ENCODE results near the gene SLC35F1. TPM values are rescaled to one million over a fixed set of nuclear protein-coding genes. Genes with fewer than 3 reads are reported as not detected.

Gene SLC35F1
- total and polyA plus RNA-seq, 7 donors = 0.04 to 0.32 (median 0.14) TPM; not detected in 1

- WGBS, 3 donors = 48 to 58% (median 50%) methylated on average over 4 of the region's 4 CpGs
- DNase-seq (no peak), ATAC-seq (no peak)
- no peaks in the 10 kb centered on the region for H3K36me3 ChIP-seq (ENCODE audit: insufficient read depth in 1 of 2, low read depth in 1 of 2)
- H3K4me1 ChIP-seq = no peaks in the 10 kb centered on the region
- intact Hi-C loops (cut with DNase I) = no loop called here
- no peaks in the 10 kb centered on the region for H3K9me3 ChIP-seq
- H3K27me3 ChIP-seq (ENCODE audit: insufficient read depth in 3 of 3, low read length in 2 of 3) = no peaks in the 10 kb centered on the region
- no peak overlapping the region for H3K27ac ChIP-seq
- TF ChIP-seq CTCF (IDR thresholded peaks at IDR 0.05) = no peak
- H3K4me3 ChIP-seq = no peak overlapping the region
Observed at GRCh38 chr6:117986396-117986795, 79.3 kb downstream of the SLC35F1 start.

GRCh38 chr6:117989086-117989485 is 82.0 kb downstream of the SLC35F1 start:
- DNase-seq = no peak
- Histone ChIP-seq H3K4me1 (no peaks in the 10 kb centered on the region), H3K36me3 (ENCODE audit: insufficient read depth in 1 of 2, low read depth in 1 of 2) (no peaks in the 10 kb centered on the region), H3K27ac (no peak overlapping the region), H3K4me3 (no peak overlapping the region), H3K9me3 (no peaks in the 10 kb centered on the region), H3K27me3 (ENCODE audit: insufficient read depth in 3 of 3, low read length in 2 of 3) (no peaks in the 10 kb centered on the region)
- 66 to 75% (median 72%) methylated on average over 3 of the region's 3 CpGs for WGBS, 3 donors
- ATAC-seq = no peak
- TF ChIP-seq CTCF (IDR thresholded peaks at IDR 0.05) = no peak
- intact Hi-C loops (cut with DNase I) = no loop called here

GRCh38 chr6:117990151-117990550 is 83.1 kb downstream of the SLC35F1 start:
- no peak overlapping the region for H3K27ac ChIP-seq
- WGBS, 3 donors = 43 to 47% (median 46%) methylated on average over 1 of the region's 1 CpG
- no peak for TF ChIP-seq CTCF (IDR thresholded peaks at IDR 0.05)
- DNase-seq (no peak), ATAC-seq (no peak)
- no peaks in the 10 kb centered on the region for H3K27me3 ChIP-seq (ENCODE audit: insufficient read depth in 3 of 3, low read length in 2 of 3)
- no peaks in the 10 kb centered on the region for H3K36me3 ChIP-seq (ENCODE audit: insufficient read depth in 1 of 2, low read depth in 1 of 2)
- H3K9me3 ChIP-seq = no peaks in the 10 kb centered on the region
- intact Hi-C loops (cut with DNase I) = no loop called here
- no peaks in the 10 kb centered on the region for H3K4me1 ChIP-seq
- no peak overlapping the region for H3K4me3 ChIP-seq

- no peak overlapping the region for H3K27ac ChIP-seq
- no peaks in the 10 kb centered on the region for H3K9me3 ChIP-seq
- WGBS, 3 donors = 24 to 39% (median 25%) methylated on average over 1 of the region's 1 CpG
- intact Hi-C loops (cut with DNase I) = no loop called here
- no peak overlapping the region for H3K4me3 ChIP-seq
- no peaks in the 10 kb centered on the region for H3K36me3 ChIP-seq (ENCODE audit: insufficient read depth in 1 of 2, low read depth in 1 of 2)
- H3K4me1 ChIP-seq = no peaks in the 10 kb centered on the region
- ATAC-seq (no peak), DNase-seq (no peak)
- H3K27me3 ChIP-seq (ENCODE audit: insufficient read depth in 3 of 3, low read length in 2 of 3) = no peaks in the 10 kb centered on the region
- TF ChIP-seq CTCF (IDR thresholded peaks at IDR 0.05) = no peak
Observed at GRCh38 chr6:117992856-117993255, 85.8 kb downstream of the SLC35F1 start.

GRCh38 chr6:118012944-118013343 is 105.9 kb downstream of the SLC35F1 start:
- no peaks in the 10 kb centered on the region for H3K9me3 ChIP-seq
- no peak for TF ChIP-seq CTCF (IDR thresholded peaks at IDR 0.05)
- no peaks in the 10 kb centered on the region for H3K4me1 ChIP-seq
- no peaks in the 10 kb centered on the region for H3K27me3 ChIP-seq (ENCODE audit: insufficient read depth in 3 of 3, low read length in 2 of 3)
- no peak overlapping the region for H3K27ac ChIP-seq
- H3K36me3 ChIP-seq (ENCODE audit: insufficient read depth in 1 of 2, low read depth in 1 of 2) = no peaks in the 10 kb centered on the region
- WGBS, 3 donors = 33 to 50% (median 41%) methylated on average over 5 of the region's 5 CpGs
- DNase-seq = no peak
- ATAC-seq = no peak
- intact Hi-C loops (cut with DNase I) = no loop called here
- H3K4me3 ChIP-seq = no peak overlapping the region
